Measurements from ENCODE around the gene NME8.

- no peak for TF ChIP-seq CTCF (conservative IDR thresholded peaks at IDR 0.05; ENCODE audit: low read depth, low read length)
- TF ChIP-seq EZH2 (IDR thresholded peaks at IDR 0.05; ENCODE audit: low read length, unreplicated experiment) = no peak
- no peak for TF ChIP-seq EZH2phosphoT487 (IDR thresholded peaks at IDR 0.05; ENCODE audit: borderline replicate concordance, low read length)
Observed at GRCh38 chr7:37817591-37817960, 30.8 kb upstream of the NME8 start.
